ENCODE results near the gene KY.

Gene KY

GRCh38 chr3:134610432-134611385 lies 40.1 kb downstream of the KY start:
- no peaks in the 10 kb centered on the region for H3K4me1 ChIP-seq (ENCODE audit: control insufficient read depth, low read length)
- no peaks in the 10 kb centered on the region for H4K20me1 ChIP-seq (ENCODE audit: control insufficient read depth, insufficient read depth, low read depth, low read length)
- no peak overlapping the region for H3K27ac ChIP-seq (ENCODE audit: low read depth, low read length)
- no peaks in the 10 kb centered on the region for H3K79me2 ChIP-seq (ENCODE audit: control insufficient read depth, low read length)
- no peaks in the 10 kb centered on the region for H3F3A ChIP-seq (ENCODE audit: control insufficient read depth, insufficient read depth)
- no peaks in the 10 kb centered on the region for H3K9me3 ChIP-seq (ENCODE audit: control insufficient read depth, insufficient read depth, low read length)
- H3K9me2 ChIP-seq (replicated peaks; ENCODE audit: control insufficient read depth, low read length): no peaks in the 10 kb centered on the region
- no peak overlapping the region for H3K4me3 ChIP-seq (ENCODE audit: low read length)
- no peaks in the 10 kb centered on the region for H3K27me3 ChIP-seq (ENCODE audit: control insufficient read depth, low read length)
- TF ChIP-seq CTCF (IDR thresholded peaks at IDR 0.05; ENCODE audit: low read depth, low read length, poor library complexity, severe bottlenecking) (no peak), EZH2phosphoT487 (IDR thresholded peaks at IDR 0.05; ENCODE audit: borderline replicate concordance, low read length) (no peak)
- no peak overlapping the region for H3K4me2 ChIP-seq (ENCODE audit: low read length)
- no peaks in the 10 kb centered on the region for H3K36me3 ChIP-seq (ENCODE audit: control insufficient read depth, low read length)

- no peak overlapping the region for H3K27ac ChIP-seq (ENCODE audit: low read depth, low read length)
- H3K9me3 ChIP-seq (ENCODE audit: control insufficient read depth, insufficient read depth, low read length): no peaks in the 10 kb centered on the region
- H3K4me1 ChIP-seq (ENCODE audit: control insufficient read depth, low read length): no peaks in the 10 kb centered on the region
- H3K27me3 ChIP-seq (ENCODE audit: control insufficient read depth, low read length): no peaks in the 10 kb centered on the region
- H4K20me1 ChIP-seq (ENCODE audit: control insufficient read depth, insufficient read depth, low read depth, low read length): no peaks in the 10 kb centered on the region
- TF ChIP-seq EZH2phosphoT487 (IDR thresholded peaks at IDR 0.05; ENCODE audit: borderline replicate concordance, low read length) (no peak), CTCF (IDR thresholded peaks at IDR 0.05; ENCODE audit: low read depth, low read length, poor library complexity, severe bottlenecking) (no peak)
- no peaks in the 10 kb centered on the region for H3K79me2 ChIP-seq (ENCODE audit: control insufficient read depth, low read length)
- no peaks in the 10 kb centered on the region for H3F3A ChIP-seq (ENCODE audit: control insufficient read depth, insufficient read depth)
- no peak overlapping the region for H3K4me2 ChIP-seq (ENCODE audit: low read length)
- H3K36me3 ChIP-seq (ENCODE audit: control insufficient read depth, low read length): no peaks in the 10 kb centered on the region
- no peak overlapping the region for H3K4me3 ChIP-seq (ENCODE audit: low read length)
- no peaks in the 10 kb centered on the region for H3K9me2 ChIP-seq (replicated peaks; ENCODE audit: control insufficient read depth, low read length)
Observed at GRCh38 chr3:134609821-134610431, 40.9 kb downstream of the KY start.

GRCh38 chr3:134608771-134609435 lies 41.9 kb downstream of the KY start:
- Histone ChIP-seq H3F3A (ENCODE audit: control insufficient read depth, insufficient read depth) (no peaks in the 10 kb centered on the region), H3K4me1 (ENCODE audit: control insufficient read depth, low read length) (no peaks in the 10 kb centered on the region), H3K4me3 (ENCODE audit: low read length) (no peak overlapping the region), H3K4me2 (ENCODE audit: low read length) (no peak overlapping the region), H3K27ac (ENCODE audit: low read depth, low read length) (no peak overlapping the region), H4K20me1 (ENCODE audit: control insufficient read depth, insufficient read depth, low read depth, low read length) (no peaks in the 10 kb centered on the region), H3K9me2 (replicated peaks; ENCODE audit: control insufficient read depth, low read length) (no peaks in the 10 kb centered on the region), H3K9me3 (ENCODE audit: control insufficient read depth, insufficient read depth, low read length) (no peaks in the 10 kb centered on the region), H3K27me3 (ENCODE audit: control insufficient read depth, low read length) (no peaks in the 10 kb centered on the region), H3K36me3 (ENCODE audit: control insufficient read depth, low read length) (no peaks in the 10 kb centered on the region), H3K79me2 (ENCODE audit: control insufficient read depth, low read length) (no peaks in the 10 kb centered on the region)
- TF ChIP-seq CTCF (IDR thresholded peaks at IDR 0.05; ENCODE audit: low read depth, low read length, poor library complexity, severe bottlenecking) (no peak), EZH2phosphoT487 (IDR thresholded peaks at IDR 0.05; ENCODE audit: borderline replicate concordance, low read length) (no peak)

All from DOHH2 (cell line).